GM19395 (cell line): ENCODE measurements around the gene GLDN.
"Not testable (repeated sequence)": the region's sequence is repeated elsewhere in the genome, so short reads cannot be mapped to it uniquely, and the experiment has no call there.

Source experiments
- ATAC-seq: cut with Tn5 transposase; IDR thresholded peaks from one replicate; pipeline ENCODE4 v1.9.1; 2021; ENCODE audit warnings: mild to moderate bottlenecking, moderate library complexity; ENCODE audit not compliant: unreplicated experiment

Gene GLDN

GRCh38 chr15:51438526-51438925 lies 97.1 kb downstream of the GLDN start:
- no peak for ATAC-seq

- no peak for ATAC-seq
Observed at GRCh38 chr15:51443282-51443914, 101.9 kb downstream of the GLDN start.

- no peak for ATAC-seq
Observed at GRCh38 chr15:51444112-51444511, 102.7 kb downstream of the GLDN start.

GRCh38 chr15:51444807-51445206 lies 103.4 kb downstream of the GLDN start:
- ATAC-seq: no peak

GRCh38 chr15:51446029-51446744 lies 104.7 kb downstream of the GLDN start:
- not testable (repeated sequence) for ATAC-seq

- no peak for ATAC-seq
Observed at GRCh38 chr15:51447855-51448621, 106.6 kb downstream of the GLDN start.

GRCh38 chr15:51448622-51449399 lies 107.4 kb downstream of the GLDN start:
- ATAC-seq: no peak

GRCh38 chr15:51450001-51450400 lies 108.5 kb downstream of the GLDN start:
- ATAC-seq: no peak
